Upper lobe of right lung (tissue), 1 donor: ENCODE data around the gene NF1. TPM values are rescaled to one million over a fixed set of nuclear protein-coding genes. Genes with fewer than 3 reads are reported as not detected.

ENCODE experiments used
- ATAC-seq: fragments of 200-7000 bp; cut with Tn5 transposase; one replicate; pipeline ENCODE4 v1.9.1; 2020; ENCODE audit warnings: mild to moderate bottlenecking, moderate library complexity
- DNase-seq: peaks from one replicate; pipeline ENCODE4 v3.0.0-alpha.2; 2020
- H3K27ac ChIP-seq: fragments of 200-600 bp; one replicate; pipeline ENCODE4 v1.8.0; 2022
- H3K27me3 ChIP-seq: fragments of 200-600 bp; one replicate; pipeline ENCODE4 v1.8.0; 2022; ENCODE audit warnings: mild to moderate bottlenecking
- H3K36me3 ChIP-seq: fragments of 200-600 bp; one replicate; pipeline ENCODE4 v1.8.0; 2022
- H3K4me1 ChIP-seq: fragments of 200-600 bp; one replicate; pipeline ENCODE4 v1.8.0; 2022
- H3K4me3 ChIP-seq: fragments of 200-600 bp; one replicate; pipeline ENCODE4 v1.8.0; 2022; ENCODE audit warnings: mild to moderate bottlenecking
- H3K9me3 ChIP-seq: fragments of 200-600 bp; one replicate; pipeline ENCODE4 v1.8.0; 2022
- CTCF ChIP-seq: fragments of 200-600 bp; IDR thresholded peaks from one replicate; pipeline ENCODE4 v1.8.0; 2022; ENCODE audit warnings: antibody characterized with exemption
- intact Hi-C: fragments of 100-400 bp; cut with DNase I; formaldehyde crosslinking; loops from one replicate; pipeline ENCODE4 v1.11.0; 2022
- total RNA-seq: library from RNA; stranded (reverse); fragmentation: NEBNext Ultra II Directional; extraction: Animal tissue kit (Norgen Biotek cat#: 25700); gene quantifications from one replicate; pipeline ENCODE4 v1.2.1, GENCODE V29; 2021
- donor health status: DM: no; HTN: yes; CAD: no; lungs with severe emphysema.

Gene NF1
- total RNA-seq, 1 donor from 2014 or later: 61.6 TPM

- Histone ChIP-seq H3K27ac (no peak within 1 kb of the TSS), H3K9me3 (no peaks in the 10 kb centered on the region), H3K36me3 (no peaks in the 10 kb centered on the region), H3K27me3 (no peaks in the 10 kb centered on the region), H3K4me1 (no peaks in the 10 kb centered on the region), H3K4me3 (no peak within 1 kb of the TSS)
- ATAC-seq (no peak), DNase-seq (no peak)
- intact Hi-C loops: no loop called here
- no peak for TF ChIP-seq CTCF
Measured at GRCh38 chr17:31297090-31297489, 202.3 kb downstream of the NF1 start, which contains the start of gene OMG. Gene OMG (minus strand): TSS chr17:31297239. CDS start chr17:31296331, 908 bp downstream.

DNA sequence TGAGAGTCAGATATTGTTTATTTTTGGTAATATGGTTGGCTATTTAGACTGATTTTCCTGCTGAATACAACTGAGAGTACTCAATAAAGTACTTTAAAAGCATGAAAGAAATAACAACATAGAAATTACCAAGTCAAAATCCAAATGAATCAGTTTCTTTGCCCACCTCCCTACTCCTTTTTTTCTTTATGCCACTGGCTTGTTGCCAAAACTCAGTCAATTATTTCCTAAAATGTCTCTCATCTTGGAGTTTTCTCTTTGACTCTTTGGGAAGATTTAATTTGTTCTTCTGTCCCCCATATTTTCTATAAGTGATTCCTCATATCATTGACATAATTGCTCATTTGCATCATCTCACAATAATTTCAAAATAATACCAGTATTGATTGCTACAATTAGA lies 204.8 kb downstream of the NF1 start:
- no peak for TF ChIP-seq CTCF
- Histone ChIP-seq H3K27me3 (no peaks in the 10 kb centered on the region), H3K27ac (no peak overlapping the region), H3K36me3 (no peaks in the 10 kb centered on the region), H3K4me3 (no peak overlapping the region), H3K9me3 (no peaks in the 10 kb centered on the region), H3K4me1 (no peaks in the 10 kb centered on the region)
- intact Hi-C loops: no loop called here
- DNase-seq: no peak
- ATAC-seq: no peak

DNA sequence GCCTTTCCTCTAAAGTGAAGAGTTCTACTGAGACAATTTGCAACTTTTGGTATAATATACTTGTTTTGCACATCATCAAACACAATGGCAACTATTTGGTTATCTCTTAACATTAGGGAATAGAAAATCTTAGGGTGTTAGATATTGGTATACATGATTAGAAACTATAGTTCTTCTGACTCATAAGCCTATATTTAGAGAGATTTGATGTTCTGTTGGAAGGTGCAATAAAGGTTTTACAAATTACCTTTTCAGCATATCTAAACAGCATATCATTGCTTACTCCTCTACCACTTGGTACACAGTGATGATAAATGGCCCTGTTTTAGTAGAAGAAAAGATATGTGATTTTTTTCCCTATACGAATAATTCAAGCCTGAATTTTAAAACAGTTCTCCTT lies 212.9 kb downstream of the NF1 start:
- H3K36me3 ChIP-seq: no peaks in the 10 kb centered on the region
- no peak for TF ChIP-seq CTCF
- intact Hi-C loops: no loop called here
- H3K4me1 ChIP-seq: no peaks in the 10 kb centered on the region
- DNase-seq (no peak), ATAC-seq (no peak)
- H3K4me3 ChIP-seq: no peak overlapping the region
- H3K27ac ChIP-seq: no peak overlapping the region
- H3K9me3 ChIP-seq: no peaks in the 10 kb centered on the region
- H3K27me3 ChIP-seq: no peaks in the 10 kb centered on the region

DNA sequence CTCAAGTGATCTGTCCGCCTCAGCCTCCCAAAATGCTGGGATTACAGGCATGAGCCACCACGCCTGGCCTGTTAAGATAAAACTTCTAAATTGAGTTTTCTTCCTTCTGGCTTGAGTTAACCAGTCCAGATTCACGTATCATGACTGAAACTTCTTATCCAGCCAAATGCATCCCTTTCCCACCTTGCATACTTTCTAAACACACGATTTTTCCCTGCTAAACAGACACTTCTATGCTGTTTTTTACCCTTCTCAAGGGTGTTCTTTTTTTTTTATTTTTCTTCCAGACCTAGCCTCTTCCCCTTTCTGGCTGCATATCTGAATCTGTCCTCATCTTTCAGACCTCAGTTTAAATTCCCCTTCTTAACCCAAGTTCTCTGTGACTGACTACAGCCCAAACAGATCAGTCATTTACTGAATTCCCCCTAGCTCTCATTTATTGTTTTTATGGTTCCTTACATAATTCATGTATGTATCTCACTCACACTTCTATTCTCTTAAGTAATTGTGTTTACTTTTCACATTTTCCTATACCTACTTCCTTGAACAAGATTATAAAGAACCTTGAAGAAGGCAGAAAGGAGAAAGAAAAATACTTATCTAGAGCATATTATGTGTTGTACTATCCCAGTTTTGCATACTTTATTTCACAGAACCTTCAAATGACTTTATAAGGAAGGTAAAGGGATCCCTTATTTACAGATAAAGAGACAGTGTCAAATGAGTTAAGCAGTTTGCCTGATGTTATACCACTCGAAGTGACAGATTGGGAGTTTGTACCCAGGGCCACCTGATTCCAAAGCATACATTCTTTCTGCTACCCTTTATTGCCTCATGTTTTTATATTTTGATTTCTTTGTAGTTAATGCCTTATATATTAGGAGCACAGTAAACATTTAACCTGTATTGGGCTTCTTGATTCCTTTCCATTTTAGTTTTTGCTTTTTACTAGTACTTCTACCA lies 213.9 kb downstream of the NF1 start:
- TF ChIP-seq CTCF: no peak
- intact Hi-C loops: no loop called here
- Histone ChIP-seq H3K9me3 (no peaks in the 10 kb centered on the region), H3K27ac (peak overlapping the region; percentile 71), H3K4me3 (peak overlapping the region; percentile 14), H3K36me3 (no peaks in the 10 kb centered on the region), H3K27me3 (no peaks in the 10 kb centered on the region), H3K4me1 (no peaks in the 10 kb centered on the region)
- DNase-seq (no peak), ATAC-seq (peak; percentile 69)

DNA sequence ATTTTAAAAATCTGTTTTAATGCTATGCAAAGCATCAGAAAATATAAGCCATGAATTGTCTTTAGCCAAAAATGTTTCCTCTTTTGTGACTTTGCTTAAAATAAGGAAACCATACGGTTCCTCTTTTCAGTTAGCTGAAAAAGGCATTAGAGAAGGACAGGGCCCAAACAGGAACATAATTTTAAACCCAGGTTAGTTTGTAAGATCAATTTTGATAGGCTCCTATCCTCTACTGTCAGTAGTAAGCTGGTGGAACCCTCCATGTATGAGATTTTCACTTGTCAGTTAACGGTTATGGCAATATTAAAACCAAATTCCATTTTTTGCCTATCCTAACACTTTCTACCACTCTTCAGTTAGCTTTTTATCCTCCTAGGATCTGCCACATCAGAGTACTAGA lies 214.8 kb downstream of the NF1 start:
- no peaks in the 10 kb centered on the region for H3K36me3 ChIP-seq
- no peaks in the 10 kb centered on the region for H3K4me1 ChIP-seq
- no peak for DNase-seq
- intact Hi-C loops: no loop called here
- no peaks in the 10 kb centered on the region for H3K27me3 ChIP-seq
- no peak for TF ChIP-seq CTCF
- ATAC-seq: peak; percentile 74
- peak overlapping the region; percentile 39 for H3K4me3 ChIP-seq
- no peaks in the 10 kb centered on the region for H3K9me3 ChIP-seq
- peak overlapping the region; percentile 81 for H3K27ac ChIP-seq
